ENCODE results near the gene COQ10A. TPM values are rescaled to one million over a fixed set of nuclear protein-coding genes. Genes with fewer than 3 reads are reported as not detected.

The COQ10A gene
- polyA plus RNA-seq (2011; rRNA removed) (13.7 and 14.1 TPM in 2 replicates), polyA minus RNA-seq (2011; rRNA and poly(A)+ RNA removed) (5.4 and 8.8 TPM in 2 replicates)

DNA sequence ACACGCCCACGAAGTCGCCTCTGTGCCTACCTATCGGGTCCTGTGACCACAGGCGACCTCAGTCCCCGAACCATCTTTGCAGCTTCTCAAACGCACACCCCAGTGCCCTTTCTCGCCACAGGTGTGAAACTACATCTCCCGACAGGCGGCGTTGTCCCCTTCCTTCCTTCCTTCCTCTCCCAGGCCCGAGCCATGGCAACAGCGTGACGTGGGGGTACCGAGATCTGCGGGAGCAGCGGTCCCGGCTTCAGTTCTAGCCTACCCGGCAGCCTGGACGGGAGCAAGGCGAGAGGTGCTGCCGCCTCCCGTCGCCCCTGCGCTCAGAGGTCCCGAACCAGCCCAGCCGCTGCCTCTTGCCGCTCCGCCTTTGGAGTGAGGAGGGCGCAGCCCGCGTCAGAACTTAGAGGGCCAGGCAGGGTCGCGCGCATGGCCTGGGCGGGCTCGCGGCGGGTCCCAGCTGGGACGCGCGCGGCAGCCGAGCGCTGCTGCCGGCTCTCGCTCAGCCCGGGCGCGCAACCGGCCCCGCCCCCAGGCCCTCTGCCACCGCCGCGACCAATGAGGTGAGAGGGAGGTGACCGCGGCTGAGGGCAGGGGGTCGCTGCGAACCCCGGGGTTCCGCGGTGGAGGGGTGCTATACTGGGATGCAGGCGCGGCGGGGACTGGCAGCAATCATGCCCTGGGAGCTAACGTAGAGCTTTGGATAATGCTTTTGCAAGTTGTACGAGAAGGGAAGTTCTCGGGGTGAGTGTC lies at the start of gene COQ10A:
COQ10A (plus strand) TSS at position 250 of the 750 bp plus-strand sequence; CDS start at position 427, 177 bp downstream.
- 0 out of 2 replicates have a peak, but pooled peaks cover 1% of the 10 kb centered on the region for H3K36me3 ChIP-seq (ENCODE audit: control insufficient read depth, insufficient read depth, low read length)
- CTCF ChIA-PET: interaction anchor here (0.6 to 4.4 kb wide), 13 partner anchors 9 to 148 kb away, joined by 3 to 24 read pairs (median 4); partner anchors contain the start of genes ANKRD52, CNPY2, CS and RNF41
- TF ChIP-seq, protein P1, sequence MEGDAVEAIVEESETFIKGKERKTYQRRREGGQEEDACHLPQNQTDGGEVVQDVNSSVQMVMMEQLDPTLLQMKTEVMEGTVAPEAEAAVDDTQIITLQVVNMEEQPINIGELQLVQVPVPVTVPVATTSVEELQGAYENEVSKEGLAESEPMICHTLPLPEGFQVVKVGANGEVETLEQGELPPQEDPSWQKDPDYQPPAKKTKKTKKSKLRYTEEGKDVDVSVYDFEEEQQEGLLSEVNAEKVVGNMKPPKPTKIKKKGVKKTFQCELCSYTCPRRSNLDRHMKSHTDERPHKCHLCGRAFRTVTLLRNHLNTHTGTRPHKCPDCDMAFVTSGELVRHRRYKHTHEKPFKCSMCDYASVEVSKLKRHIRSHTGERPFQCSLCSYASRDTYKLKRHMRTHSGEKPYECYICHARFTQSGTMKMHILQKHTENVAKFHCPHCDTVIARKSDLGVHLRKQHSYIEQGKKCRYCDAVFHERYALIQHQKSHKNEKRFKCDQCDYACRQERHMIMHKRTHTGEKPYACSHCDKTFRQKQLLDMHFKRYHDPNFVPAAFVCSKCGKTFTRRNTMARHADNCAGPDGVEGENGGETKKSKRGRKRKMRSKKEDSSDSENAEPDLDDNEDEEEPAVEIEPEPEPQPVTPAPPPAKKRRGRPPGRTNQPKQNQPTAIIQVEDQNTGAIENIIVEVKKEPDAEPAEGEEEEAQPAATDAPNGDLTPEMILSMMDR (IDR thresholded peaks at IDR 0.05; ENCODE audit: insufficient read depth, low read depth, low read length): peak; percentile 82
- H3K4me3 ChIP-seq (ENCODE audit: low read depth, low read length): peak within 1 kb of the TSS; percentile 78
- POLR2A ChIA-PET: interaction anchor here (0.6 to 1.2 kb wide), 2 partner anchors 8 to 148 kb away, joined by 4 to 5 read pairs; partner anchors contain the start of gene ANKRD52
- H3K27me3 ChIP-seq (ENCODE audit: control insufficient read depth, insufficient read depth, low read length): no peaks in the 10 kb centered on the region
- DNase-seq (ENCODE audit: low read depth): peak; percentile 41

DNA sequence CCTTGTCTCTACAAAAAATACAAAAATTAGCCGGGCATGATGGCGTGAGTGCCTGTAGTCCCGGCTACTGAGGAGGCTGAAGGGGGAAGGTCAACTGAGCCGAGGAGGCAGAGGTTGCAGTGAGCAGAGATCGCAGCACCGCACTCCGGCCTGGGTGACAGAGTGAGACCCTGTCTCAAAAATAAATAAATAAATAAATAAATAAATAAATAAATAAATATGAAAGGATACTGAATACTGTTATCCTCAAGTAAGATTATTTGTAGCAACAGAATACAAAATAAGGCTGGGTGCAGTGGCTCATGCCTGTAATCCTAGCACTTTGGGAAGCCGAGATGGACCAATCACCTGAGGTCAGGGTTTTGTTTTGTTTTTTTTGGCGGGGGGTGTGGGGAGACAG lies 46.9 kb upstream of the COQ10A start:
- peak overlapping the region; percentile 91 for H3K4me3 ChIP-seq (ENCODE audit: low read depth, low read length)
- H3K36me3 ChIP-seq (ENCODE audit: control insufficient read depth, insufficient read depth, low read length): peaks cover 5% of the 10 kb centered on the region
- no peak for DNase-seq (ENCODE audit: low read depth)
- no peaks in the 10 kb centered on the region for H3K27me3 ChIP-seq (ENCODE audit: control insufficient read depth, insufficient read depth, low read length)
- CTCF ChIA-PET: interaction anchor here (2.8 to 4.2 kb wide), 4 partner anchors 12 to 101 kb away, joined by 14 to 132 read pairs (median 33); partner anchors contain the start of genes SMARCC2 and ZC3H10
- TF ChIP-seq, protein P1 (IDR thresholded peaks at IDR 0.05; ENCODE audit: insufficient read depth, low read depth, low read length): no peak
- POLR2A ChIA-PET: no interaction called here

DNA sequence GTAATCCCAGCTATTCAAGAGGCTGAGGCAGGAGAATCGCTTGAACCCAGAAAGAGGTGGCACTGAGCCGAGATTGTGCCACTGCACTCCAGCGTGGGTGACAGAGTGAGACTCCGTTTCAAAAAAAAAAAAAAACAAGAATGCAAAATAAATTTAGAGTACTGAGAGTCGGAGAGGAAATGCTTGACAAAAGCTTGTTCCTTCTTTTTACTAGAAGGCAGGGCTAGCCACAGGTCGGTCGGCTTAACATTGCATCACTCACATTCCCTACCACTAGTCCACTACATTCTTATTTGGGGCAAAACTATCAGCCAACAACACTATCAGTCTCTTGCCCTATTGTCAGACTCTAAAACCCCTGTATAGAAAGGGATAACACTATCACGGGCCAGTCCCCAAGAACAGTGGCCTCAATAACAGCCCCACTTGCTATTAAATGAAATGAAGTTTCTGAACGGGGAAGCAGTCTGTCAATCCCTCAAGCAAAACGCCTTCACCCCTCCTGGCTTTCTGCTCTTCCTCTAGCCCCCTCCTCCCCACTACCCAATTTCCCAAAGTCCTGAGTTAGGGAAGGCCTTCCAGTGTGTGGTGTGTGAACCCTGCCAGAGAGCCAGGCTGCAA lies 46.0 kb upstream of the COQ10A start:
- no peak for DNase-seq (ENCODE audit: low read depth)
- peaks cover 4% of the 10 kb centered on the region for H3K36me3 ChIP-seq (ENCODE audit: control insufficient read depth, insufficient read depth, low read length)
- peak overlapping the region; percentile 91 for H3K4me3 ChIP-seq (ENCODE audit: low read depth, low read length)
- POLR2A ChIA-PET: interaction anchor here (0.6 to 1.6 kb wide), 6 partner anchors 21 to 139 kb away, joined by 3 to 25 read pairs (median 3); partner anchors contain the start of genes ANKRD52, ESYT1, SMARCC2 and STAT2
- TF ChIP-seq, protein P1 (IDR thresholded peaks at IDR 0.05; ENCODE audit: insufficient read depth, low read depth, low read length): no peak
- CTCF ChIA-PET: interaction anchor here (0.7 to 4.2 kb wide), 11 partner anchors 9 to 271 kb away, joined by 3 to 132 read pairs (median 9); partner anchors contain the start of genes ANKRD52, MYL6B, SMARCC2 and ZC3H10
- H3K27me3 ChIP-seq (ENCODE audit: control insufficient read depth, insufficient read depth, low read length): no peaks in the 10 kb centered on the region

DNA sequence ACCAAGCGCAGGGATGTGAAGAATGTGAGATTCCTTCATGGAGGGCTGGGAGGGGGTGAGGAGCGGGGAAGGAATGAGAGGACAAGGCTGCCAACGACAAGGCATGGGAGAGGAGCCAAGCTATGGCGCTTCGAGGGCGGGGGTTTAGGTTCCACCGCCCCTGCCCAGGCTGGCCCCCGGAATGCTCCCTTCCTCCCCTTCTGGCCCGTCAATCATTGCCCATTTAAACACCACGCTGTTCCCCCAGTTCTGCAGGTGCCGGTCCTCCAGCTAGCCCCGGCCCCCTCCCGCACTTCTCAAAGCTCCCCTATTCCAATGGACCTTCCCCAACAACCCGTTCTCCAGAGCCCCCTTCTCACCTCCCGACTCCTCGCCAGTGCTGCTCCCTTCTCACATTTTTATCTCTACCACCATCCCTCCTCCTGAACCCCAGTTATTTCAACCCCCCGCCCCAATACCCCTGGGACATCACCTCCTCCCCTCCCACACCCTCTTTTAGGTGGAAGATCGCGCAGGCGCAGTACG lies 45.4 kb upstream of the COQ10A start:
- POLR2A ChIA-PET: interaction anchor here (0.6 to 2.2 kb wide), 11 partner anchors 21 to 247 kb away, joined by 3 to 25 read pairs (median 3); partner anchors contain the start of genes ANKRD52, CNPY2, ESYT1 and RAB5B
- peaks cover 5% of the 10 kb centered on the region for H3K36me3 ChIP-seq (ENCODE audit: control insufficient read depth, insufficient read depth, low read length)
- CTCF ChIA-PET: interaction anchor here (0.7 to 4.2 kb wide), 18 partner anchors 9 to 271 kb away, joined by 3 to 132 read pairs (median 5); partner anchors contain the start of genes ANKRD52, COQ10A, MYL6B and SMARCC2
- no peak for DNase-seq (ENCODE audit: low read depth)
- no peaks in the 10 kb centered on the region for H3K27me3 ChIP-seq (ENCODE audit: control insufficient read depth, insufficient read depth, low read length)
- TF ChIP-seq, protein P1 (IDR thresholded peaks at IDR 0.05; ENCODE audit: insufficient read depth, low read depth, low read length): no peak
- H3K4me3 ChIP-seq (ENCODE audit: low read depth, low read length): peak overlapping the region; percentile 91
